ENCODE data around the gene SNAP47.

The SNAP47 gene

GRCh38 chr1:227787513-227788270 lies 52.5 kb downstream of the SNAP47 start:
- Histone ChIP-seq H3K4me2 (peak overlapping the region; percentile 95), H3K9ac (peak overlapping the region; percentile 69), H3K4me1 (ENCODE audit: low read depth, poor library complexity, severe bottlenecking) (peaks cover 7% of the 10 kb centered on the region), H2AFZ (ENCODE audit: low read depth) (peak overlapping the region; percentile 90), H3K27me3 (ENCODE audit: insufficient read depth, low read depth) (no peaks in the 10 kb centered on the region; the same call in 1 of the 2 replicates), H3K36me3 (ENCODE audit: insufficient read depth) (no peaks in the 10 kb centered on the region), H4K20me1 (ENCODE audit: insufficient read depth) (no peaks in the 10 kb centered on the region), H3K79me2 (ENCODE audit: insufficient read depth, low read depth) (no peaks in the 10 kb centered on the region), H3K27ac (peak overlapping the region; percentile 60), H3K4me3 (IDR thresholded peaks at IDR 0.05; ENCODE audit: insufficient read depth, low read depth, low read length) (no peak overlapping the region)
- no peak for TF ChIP-seq CTCF (conservative IDR thresholded peaks at IDR 0.05; ENCODE audit: low read depth, low read length)

GRCh38 chr1:227788271-227789083 lies 53.2 kb downstream of the SNAP47 start:
- Histone ChIP-seq H2AFZ (ENCODE audit: low read depth) (peak overlapping the region; percentile 86), H3K9ac (no peak overlapping the region), H3K27ac (no peak overlapping the region), H3K79me2 (ENCODE audit: insufficient read depth, low read depth) (no peaks in the 10 kb centered on the region), H3K4me2 (peak overlapping the region; percentile 69), H3K4me1 (ENCODE audit: low read depth, poor library complexity, severe bottlenecking) (peaks cover 7% of the 10 kb centered on the region), H3K4me3 (IDR thresholded peaks at IDR 0.05; ENCODE audit: insufficient read depth, low read depth, low read length) (no peak overlapping the region), H3K36me3 (ENCODE audit: insufficient read depth) (no peaks in the 10 kb centered on the region), H4K20me1 (ENCODE audit: insufficient read depth) (no peaks in the 10 kb centered on the region), H3K27me3 (ENCODE audit: insufficient read depth, low read depth) (no peaks in the 10 kb centered on the region; the same call in 1 of the 2 replicates)
- TF ChIP-seq CTCF (conservative IDR thresholded peaks at IDR 0.05; ENCODE audit: low read depth, low read length): no peak

GRCh38 chr1:227789084-227790033 lies 54.1 kb downstream of the SNAP47 start:
- no peak for TF ChIP-seq CTCF (conservative IDR thresholded peaks at IDR 0.05; ENCODE audit: low read depth, low read length)
- Histone ChIP-seq H3K9ac (no peak overlapping the region), H3K4me3 (IDR thresholded peaks at IDR 0.05; ENCODE audit: insufficient read depth, low read depth, low read length) (no peak overlapping the region), H3K79me2 (ENCODE audit: insufficient read depth, low read depth) (no peaks in the 10 kb centered on the region), H3K27me3 (ENCODE audit: insufficient read depth, low read depth) (no peaks in the 10 kb centered on the region; the same call in 1 of the 2 replicates), H3K4me2 (peak overlapping the region; percentile 69), H2AFZ (ENCODE audit: low read depth) (peak overlapping the region; percentile 86; the same call in 1 of the 2 replicates), H3K4me1 (ENCODE audit: low read depth, poor library complexity, severe bottlenecking) (peaks cover 7% of the 10 kb centered on the region), H4K20me1 (ENCODE audit: insufficient read depth) (no peaks in the 10 kb centered on the region), H3K36me3 (ENCODE audit: insufficient read depth) (no peaks in the 10 kb centered on the region), H3K27ac (no peak overlapping the region)

GRCh38 chr1:227790034-227790400 lies 54.8 kb downstream of the SNAP47 start:
- H3K36me3 ChIP-seq (ENCODE audit: insufficient read depth): no peaks in the 10 kb centered on the region
- H3K4me2 ChIP-seq: no peak overlapping the region
- H3K79me2 ChIP-seq (ENCODE audit: insufficient read depth, low read depth): no peaks in the 10 kb centered on the region
- no peaks in the 10 kb centered on the region; the same call in 1 of the 2 replicates for H3K27me3 ChIP-seq (ENCODE audit: insufficient read depth, low read depth)
- H3K4me3 ChIP-seq (IDR thresholded peaks at IDR 0.05; ENCODE audit: insufficient read depth, low read depth, low read length): no peak overlapping the region
- TF ChIP-seq CTCF (conservative IDR thresholded peaks at IDR 0.05; ENCODE audit: low read depth, low read length): no peak
- H3K9ac ChIP-seq: no peak overlapping the region
- no peak overlapping the region for H2AFZ ChIP-seq (ENCODE audit: low read depth)
- H3K27ac ChIP-seq: no peak overlapping the region
- H3K4me1 ChIP-seq (ENCODE audit: low read depth, poor library complexity, severe bottlenecking): peaks cover 7% of the 10 kb centered on the region
- no peaks in the 10 kb centered on the region for H4K20me1 ChIP-seq (ENCODE audit: insufficient read depth)
